Pulmonary artery endothelial cell (primary cell): ENCODE measurements around the gene SLC6A7. TPM values are rescaled to one million over a fixed set of nuclear protein-coding genes. Genes with fewer than 3 reads are reported as not detected.

Experiments used
- DNase-seq: peaks from one replicate; pipeline ENCODE4 v3.0.0-alpha.2; 2011; ENCODE audit warnings: low read depth, low spot score
- total RNA-seq: library from RNA; depleted of rRNA; stranded (reverse); fragments of >200 nt; gene quantifications from 2 replicates; pipeline ENCODE4 v1.2.3, GENCODE V29; 2014

The SLC6A7 gene
- total RNA-seq, 1 donor from 2014 or later, result not detected

DNA sequence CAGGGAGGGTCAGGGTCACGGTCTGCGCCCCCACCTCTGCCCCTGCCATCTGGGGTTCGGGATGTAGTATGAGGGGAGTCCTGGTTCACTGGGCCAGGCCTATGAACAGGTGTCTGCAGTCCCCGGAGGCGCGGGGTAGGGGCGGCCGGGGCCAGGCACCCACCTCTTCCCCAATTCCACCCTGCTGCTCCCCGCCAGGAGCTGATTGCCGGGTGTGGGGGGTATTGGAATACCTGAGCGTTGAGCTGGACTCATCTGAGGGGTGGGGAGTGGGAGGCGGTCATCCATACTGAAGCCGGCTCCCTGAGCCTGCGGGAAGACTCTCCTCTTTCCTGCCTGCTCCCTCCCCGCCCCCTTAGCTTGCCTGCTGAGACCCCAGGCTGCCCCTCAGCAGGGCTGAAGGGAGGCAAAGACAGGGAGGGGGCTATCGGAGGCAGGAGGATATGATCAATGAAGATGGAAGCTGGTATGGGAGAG is 679 bp downstream of the SLC6A7 start:
- DNase-seq, result no peak

DNA sequence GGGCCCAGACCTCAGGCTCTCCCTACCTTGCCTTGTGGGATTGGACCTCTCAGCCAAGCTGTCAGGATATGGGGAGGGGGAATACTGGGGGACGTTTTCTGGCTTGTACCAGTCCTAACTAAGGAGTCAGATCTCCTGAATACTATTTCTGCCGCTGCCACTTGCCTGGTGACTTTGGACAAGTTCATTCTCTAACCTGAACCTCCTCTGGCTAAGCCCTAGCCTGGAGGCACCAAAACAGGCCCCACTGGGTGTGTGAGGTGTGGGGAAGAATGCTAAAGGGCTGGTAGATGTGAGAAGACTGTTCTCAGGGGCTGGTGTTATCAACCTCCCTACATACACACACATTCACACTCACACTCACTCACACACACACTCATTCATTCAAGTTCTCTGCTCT is 1.1 kb downstream of the SLC6A7 start:
- DNase-seq, result no peak

DNA sequence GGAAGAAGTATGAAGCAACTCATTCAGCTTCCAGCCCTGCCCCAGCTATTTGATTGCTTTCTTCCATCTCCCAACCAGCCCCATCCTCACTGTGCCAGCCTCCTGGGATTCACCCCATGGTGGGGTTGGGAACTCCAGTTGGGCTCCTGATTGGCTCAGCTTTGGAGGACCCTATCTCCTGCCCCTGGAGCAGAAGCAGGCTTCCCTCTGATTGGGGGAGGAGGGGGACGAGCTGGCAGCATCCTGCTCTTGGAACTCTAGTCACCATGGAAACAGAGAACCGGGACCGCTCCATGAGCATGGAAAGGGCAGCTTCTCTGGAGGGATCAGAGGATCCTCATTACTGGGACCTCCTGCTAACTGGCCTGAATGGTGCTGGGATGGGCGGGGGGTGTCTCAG is 2.6 kb downstream of the SLC6A7 start:
- DNase-seq, result no peak

DNA sequence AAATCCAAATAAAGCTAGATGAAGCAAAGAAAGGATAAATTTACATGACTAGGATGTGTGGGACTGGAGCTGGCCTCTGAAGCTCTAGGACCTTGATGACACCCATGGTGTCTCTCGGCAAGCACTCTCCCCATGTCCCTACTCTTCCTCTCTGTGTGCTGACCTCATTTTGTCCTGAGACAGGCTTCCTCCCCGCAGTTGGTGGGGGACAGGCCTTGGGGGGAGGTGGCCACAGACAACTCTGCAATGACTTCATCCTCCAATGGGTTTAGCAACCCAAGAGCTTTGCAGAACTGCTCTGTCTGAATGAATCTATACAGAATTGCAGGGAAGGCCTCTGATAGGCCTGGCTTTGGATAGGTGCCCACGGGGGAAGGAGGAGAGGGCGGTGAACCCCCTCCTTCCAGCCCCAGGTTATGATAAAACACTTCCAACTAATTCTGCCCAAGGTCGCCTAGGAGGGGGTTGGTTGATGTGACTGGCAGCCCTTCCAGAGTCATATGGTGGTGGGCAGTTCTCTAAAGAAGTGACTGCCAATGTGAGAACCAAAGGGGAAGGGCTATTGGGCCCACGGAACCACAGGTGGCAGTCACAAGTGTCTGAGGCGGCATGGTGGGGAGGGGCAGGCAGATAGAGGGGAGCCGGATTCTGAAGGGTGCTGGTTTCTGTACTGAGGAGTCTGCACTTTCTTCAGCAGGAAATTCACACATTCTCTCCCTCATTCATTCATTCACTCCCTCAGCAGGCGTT is 6.0 kb downstream of the SLC6A7 start:
- DNase-seq, result no peak

DNA sequence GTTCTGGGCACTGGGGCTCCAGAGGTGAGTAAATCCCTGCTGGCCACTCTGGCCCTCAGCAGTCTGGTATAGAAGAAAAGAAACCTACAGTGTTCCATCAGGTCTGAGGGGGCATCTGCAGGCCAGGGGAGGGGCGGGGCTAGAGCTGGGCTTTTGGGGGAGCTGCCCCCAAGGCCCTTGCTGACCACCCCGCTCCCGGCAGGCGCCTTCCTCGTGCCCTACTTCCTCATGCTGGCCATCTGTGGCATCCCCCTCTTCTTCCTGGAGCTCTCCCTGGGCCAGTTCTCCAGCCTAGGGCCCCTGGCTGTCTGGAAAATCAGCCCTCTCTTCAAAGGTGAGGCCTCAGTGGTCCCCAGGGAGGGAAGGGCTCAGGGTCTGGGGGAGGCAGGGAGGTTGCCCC is 6.7 kb downstream of the SLC6A7 start:
- DNase-seq, result no peak

DNA sequence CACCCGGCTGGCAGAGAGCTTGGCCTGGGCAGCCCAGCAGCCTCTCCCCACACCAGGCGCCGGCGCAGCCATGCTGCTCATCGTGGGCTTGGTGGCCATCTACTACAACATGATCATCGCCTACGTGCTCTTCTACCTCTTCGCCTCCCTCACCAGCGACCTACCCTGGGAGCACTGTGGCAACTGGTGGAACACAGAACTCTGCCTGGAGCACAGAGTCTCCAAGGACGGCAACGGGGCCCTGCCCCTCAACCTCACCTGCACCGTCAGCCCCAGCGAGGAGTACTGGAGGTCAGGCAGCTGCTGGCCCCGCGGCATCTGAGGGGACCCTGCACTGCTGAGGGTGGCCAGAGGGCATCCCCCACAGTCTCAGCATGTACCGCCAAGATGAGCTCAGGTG is 7.1 kb downstream of the SLC6A7 start:
- DNase-seq, result no peak

DNA sequence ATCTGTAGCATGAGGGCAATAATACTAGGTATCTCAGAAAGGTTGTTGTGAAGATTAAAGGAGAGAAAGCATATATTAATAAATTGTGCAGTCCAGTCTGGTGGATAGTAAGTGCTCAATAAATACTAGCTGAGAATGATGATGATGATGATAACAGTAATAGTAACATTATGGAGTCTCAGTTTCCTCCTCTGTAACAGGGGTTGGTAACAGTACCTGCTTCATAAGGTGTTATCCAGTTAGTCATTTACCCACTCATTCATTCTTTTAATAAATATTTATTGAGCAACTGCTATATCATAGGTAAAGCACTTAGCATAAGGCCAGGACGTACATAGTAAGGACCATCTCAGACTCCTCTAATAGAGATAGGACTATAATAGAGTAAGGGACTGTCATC is 7.6 kb downstream of the SLC6A7 start:
- DNase-seq, result no peak

DNA sequence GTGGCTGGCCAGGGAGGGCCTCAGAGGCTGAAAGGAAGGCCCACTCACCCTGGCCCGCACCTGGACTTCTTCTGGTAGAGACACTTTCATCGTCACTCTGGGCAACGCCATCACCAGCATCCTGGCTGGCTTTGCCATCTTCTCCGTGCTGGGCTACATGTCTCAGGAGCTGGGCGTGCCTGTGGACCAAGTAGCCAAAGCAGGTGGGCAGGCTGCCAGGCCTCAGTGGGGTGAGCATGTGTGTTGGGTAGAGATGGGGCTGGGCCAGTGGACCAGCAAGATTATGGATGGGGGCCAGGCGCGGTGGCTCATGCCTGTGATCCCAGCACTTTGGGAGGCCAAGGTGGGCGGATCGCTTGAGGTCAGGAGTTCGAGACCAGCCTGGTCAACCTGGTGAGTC is 12.6 kb downstream of the SLC6A7 start:
- no peak for DNase-seq

DNA sequence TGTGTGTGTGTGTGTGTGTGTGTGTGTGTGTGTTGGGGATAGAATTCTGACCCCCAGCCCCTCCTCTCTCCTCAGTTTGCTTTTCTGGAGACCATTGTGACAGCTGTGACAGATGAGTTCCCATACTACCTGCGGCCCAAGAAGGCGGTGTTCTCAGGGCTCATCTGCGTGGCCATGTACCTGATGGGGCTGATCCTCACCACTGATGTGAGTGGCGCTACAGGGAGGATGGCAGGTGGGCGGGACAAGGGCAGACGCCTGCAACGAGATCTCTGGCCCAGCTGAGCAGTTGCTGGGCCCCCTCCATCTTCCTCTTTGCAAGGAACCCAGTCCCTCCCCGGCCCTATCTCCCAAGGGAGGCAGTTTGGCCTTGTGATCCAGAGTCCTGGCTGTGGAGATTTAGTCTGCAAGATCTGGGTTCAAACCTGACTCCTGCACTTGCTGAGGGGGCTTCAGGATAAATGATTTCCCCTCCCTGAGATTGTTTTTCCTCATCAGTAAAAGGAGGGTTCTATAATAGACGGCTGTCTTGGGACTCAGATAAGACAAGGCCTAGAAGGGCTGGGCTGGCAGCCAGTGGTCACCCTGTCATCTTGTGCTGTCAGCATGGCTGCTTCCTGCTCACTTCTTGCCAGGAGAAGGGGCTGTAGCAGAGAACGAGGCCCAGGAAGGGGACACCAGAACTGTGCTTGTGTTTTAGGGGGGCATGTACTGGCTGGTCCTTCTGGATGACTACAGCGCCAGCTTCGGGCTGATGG is 14.1 kb downstream of the SLC6A7 start:
- no peak for DNase-seq

DNA sequence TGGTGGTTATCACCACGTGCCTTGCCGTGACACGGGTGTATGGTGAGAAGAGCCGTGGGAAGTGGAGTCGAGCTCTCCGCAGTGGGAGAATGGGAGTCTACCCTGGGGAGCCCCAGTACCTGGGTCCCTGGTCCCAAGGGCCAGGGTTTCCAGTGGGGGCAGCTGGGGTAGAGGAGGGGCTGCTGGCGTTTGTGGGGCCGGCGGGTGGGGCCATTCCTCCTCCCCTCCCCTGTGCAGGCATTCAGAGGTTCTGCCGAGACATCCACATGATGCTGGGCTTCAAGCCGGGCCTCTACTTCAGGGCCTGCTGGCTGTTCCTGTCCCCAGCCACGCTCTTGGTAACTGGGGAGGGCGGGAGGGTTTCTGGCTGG is 14.7 kb downstream of the SLC6A7 start:
- DNase-seq, result no peak

DNA sequence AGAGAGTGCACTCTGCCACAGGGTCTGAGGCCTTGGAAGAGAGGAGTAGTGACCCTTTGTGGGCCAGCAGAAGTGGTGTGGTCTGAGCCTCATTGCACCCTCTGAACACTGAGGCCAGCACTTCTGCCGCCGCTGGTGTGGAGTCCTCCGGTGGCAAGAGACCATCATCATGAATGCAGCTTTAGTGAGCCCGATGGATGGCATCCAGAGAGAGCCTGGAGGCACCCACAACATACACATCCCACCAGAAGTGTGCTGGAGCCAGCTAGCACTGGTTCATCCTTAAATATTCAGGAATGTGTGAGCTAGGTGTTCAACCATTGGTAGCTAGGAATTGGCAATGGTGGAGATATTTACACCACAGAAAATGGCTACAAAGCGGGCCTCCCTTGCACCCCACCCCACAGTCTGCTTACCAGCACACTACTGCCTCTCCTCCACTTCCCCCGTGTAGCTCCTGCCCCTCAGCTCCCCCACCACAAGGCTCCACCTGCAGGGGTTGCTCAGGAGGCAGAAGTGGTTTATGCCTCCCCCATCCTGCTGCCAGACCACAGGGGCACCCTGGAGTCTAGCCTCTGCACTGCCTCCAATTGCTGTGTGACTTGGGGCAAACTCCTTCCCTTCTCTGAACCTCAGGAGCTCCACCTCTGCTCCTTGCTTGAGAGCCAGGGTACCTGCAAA is 16.4 kb downstream of the SLC6A7 start:
- no peak for DNase-seq

DNA sequence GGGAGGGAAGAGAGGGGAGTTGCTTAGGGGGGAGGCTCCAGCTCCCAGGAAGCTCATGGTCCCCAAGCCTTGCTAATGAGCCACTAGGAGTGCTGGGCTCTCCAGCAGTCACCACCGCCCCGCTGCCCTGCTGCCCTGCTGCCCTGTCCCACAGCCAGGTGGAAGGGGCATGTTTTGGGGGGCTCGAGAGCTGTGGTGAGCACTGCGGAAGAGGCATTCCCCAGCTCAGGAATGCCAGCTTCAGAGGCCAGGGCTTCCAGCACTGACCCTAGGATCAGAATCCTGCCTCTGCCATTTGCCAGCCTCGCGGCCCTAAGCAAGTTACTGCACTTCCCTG is 16.9 kb downstream of the SLC6A7 start:
- no peak for DNase-seq

DNA sequence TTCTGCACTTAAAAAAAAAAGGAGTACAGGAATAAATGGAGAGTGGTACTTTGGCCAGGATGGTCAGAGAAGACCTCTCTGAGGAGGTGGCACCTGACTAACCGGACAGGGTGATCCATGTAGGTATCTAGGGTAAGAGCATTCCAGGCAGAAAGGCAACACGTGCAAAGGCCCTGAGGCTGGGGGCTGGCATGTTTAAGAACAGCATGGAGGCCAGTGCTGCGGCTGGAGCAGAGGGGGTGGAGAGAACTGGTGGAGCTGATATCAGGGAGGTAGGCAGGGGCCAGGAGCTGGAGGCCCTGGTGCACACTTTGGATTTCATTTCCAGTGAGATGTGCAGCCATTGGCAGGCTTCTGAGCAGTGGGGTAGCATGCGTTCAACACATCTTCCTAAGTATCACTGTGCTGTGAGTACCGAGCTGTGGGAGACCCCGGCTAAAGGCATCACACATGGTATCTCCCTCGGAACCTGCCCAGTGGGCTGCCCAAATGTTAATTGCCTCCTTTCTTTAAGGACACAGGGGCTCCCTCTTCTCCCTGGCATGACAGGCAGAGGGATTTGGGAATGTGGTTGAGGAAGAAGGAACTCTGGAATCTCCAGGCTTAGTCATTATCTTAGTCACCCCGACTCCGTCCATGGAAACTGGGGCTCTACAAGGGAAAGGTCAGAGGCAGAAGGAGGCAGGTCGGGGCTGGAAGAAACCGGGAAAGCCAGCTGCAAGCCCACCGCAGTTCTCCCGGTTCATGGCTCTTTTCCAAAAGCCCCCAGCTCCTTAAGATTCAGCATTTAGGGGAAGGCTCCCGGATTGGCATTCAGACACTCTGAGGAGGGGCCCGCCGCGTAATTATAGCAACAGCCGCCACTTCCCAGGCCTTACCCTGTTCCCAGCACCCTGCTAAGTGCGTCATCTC is 18.6 kb downstream of the SLC6A7 start:
- DNase-seq, result no peak

DNA sequence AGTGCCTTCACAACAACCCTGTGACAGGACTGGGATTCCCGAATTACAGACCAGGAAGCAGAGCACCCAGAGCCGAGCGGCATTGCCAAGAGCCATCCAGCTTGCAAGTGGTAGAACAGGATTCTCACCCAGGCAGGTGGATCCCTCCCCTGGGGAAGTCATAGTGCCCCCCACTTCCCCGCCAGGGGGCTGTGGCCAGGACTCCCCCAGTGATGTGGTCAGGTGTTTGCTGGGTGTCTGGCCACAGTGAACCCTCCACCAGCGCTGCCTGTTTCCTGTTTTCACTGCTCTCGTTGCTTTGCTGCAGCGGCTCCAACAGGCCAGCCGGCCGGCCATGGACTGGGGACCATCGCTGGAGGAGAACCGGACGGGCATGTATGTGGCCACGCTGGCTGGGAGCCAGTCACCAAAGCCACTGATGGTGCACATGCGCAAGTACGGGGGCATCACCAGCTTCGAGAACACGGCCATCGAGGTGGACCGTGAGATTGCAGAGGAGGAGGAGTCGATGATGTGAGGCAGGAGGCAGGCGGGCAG is 19.3 kb downstream of the SLC6A7 start:
- no peak for DNase-seq

DNA sequence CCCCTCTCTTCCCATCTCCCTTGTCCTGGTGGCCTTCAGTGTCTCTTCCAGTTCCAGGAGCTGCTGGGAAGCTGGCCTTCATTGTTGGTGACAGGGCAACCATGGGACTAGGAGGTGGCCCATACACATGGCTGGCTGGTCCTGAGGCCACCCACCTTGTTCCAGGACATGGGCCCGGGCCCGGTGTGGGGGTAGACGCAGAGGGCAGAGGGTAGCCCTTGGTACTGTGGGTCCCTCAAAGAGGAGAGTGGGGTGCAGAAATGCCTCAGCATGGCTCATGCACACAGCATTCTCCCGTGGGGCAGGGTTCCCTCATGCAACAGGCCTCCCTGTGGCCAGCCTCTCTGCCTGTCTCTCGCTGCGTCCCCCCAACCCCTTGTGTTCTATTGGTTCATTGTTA is 20.8 kb downstream of the SLC6A7 start:
- DNase-seq, result no peak

DNA sequence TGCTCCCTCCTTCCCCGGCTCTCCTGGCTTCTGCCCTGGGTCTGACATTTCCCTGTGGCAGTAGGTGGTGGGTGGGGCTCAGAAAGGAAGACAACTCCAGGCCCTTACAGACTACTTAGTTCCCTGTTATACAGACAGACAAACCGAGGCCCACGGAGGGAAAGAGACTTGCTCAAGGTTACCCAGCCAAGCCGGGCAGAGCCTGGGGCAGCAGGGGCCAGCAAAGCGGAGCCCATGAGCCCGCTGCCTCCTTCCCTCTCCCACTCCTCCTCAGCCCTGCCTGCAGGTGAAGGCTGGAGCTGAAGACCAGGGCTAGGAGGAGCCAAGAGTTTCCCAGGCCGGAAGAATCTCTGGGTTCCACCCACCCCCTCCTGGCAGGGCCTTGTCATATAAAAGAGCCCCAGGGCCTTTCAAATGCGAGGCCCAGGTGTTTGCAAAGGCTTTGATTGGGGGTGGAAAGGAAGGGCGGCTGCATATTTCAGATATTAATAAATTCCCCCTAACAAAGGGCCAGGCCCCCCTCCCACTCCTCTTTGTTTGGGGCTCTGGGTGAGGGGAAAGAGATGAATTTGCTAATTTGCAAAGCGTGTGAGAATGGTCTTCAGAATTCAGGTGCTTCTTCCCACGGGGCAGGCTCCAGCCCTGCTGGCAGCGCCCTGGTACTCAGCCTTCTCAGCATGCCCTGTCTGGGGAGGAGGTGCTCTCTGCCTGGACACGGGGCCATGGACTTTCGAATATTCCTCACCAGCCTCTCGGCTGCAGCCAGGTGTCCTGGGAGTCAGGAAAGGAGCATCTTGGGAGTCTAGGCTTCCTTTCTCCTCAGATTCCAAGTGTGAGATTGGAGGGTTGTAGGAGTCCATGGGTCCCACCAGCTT is 21.5 kb downstream of the SLC6A7 start:
- DNase-seq, result no peak

DNA sequence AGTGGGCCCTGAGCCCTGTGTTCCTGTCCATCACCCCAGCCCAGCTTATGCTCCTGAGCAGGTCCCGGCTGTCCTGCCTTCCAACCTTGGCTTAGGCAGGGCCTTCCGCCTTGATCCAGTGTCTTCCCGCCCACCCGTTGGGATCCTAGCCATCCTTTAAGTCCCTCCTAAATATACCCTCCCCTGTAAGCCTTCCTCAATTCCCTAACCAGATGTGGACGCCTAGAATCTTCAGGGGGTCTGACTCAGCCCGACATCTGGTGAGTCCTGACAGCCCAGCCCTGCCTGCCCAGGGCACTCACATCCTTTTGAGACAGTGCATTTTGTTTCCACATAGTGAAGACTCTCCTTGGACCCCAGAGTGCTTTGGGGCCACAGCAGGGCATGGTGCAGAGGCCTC is 23.7 kb downstream of the SLC6A7 start:
- no peak for DNase-seq

DNA sequence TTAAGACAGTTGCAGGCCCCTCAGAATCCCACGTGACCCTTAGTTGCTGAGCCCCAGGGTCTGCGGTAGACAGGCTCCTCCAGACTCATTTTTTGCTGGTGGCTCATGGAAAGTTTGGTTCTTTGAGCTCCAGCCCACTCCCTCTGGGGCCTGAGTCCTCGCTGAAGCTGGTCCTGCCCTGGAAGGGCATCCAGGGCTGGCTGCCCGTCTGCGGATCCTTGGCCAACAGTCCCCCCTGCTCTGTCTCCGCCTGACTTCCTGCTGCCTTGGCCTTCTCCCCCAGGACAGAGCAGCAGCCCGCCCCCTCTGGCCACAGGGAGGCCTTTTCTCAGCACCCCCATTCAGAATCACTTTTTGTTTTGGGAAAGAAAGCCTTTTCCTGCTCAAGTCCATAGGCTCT is 24.4 kb downstream of the SLC6A7 start:
- no peak for DNase-seq

DNA sequence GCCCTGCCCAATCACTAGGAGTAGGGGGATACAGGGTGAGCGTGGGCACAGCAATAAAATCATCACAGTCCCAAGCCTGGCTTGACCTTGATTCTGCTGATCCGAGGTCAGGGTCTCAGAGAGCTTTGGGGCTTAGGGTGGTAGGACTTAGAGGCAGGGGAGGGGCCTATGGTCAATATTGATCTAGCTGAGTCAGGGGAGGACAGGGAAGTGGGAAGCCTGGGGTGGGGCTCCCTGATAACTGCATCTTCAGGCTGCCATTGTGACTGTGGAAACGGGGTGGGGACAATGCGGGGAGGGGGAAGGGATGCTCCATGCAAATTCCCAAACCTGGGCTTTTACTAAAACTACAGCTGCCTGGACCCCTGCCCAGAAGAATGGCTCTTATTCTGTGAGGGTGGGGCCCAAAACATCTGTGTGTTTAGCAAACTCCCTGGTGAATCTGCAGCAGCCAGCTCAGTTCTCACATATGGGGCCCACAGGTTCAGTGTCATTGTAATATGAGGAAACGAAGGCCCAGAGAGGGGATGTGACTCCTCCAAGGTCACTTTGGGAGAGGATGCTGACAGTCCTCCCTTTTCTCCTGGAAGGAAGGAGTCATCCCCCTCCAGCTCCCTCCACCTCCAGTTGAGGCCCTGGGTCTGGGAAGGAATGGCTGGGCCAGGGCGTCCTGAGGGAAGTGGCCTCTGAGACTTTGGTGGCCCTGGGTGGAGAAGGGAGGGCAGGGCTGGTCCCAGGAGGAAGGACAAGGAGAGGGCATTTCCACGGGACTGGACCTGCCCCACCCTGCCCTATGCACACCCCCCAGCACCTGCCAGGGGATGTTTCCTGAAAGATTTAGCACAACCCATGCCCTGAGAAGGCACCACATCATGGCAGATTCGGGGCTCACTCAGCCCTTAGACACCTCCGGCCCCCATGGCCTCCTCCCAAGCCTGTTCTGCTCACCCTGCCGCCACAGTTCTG is 26.4 kb downstream of the SLC6A7 start:
- DNase-seq, result no peak
